Activated naive CD4-positive, alpha-beta T cell treated with anti-CD3 and anti-CD28 coated beads, Interleukin-2, amount 50 U/mL, for 72 hours (primary cell): ENCODE measurements around the gene MATN4. TPM values are rescaled to one million over a fixed set of nuclear protein-coding genes. Genes with fewer than 3 reads are reported as not detected.

Experiments used
- ATAC-seq, 2 donors: fragments of 150-1000 bp; cut with Tn5 transposase; 2 replicates each; pipeline ENCODE4 v1.10.0; 2021; ENCODE audit warnings: mild to moderate bottlenecking in 2 of 2, moderate library complexity in 2 of 2
- DNase-seq, 2 donors: peaks; one replicate each; pipeline ENCODE4 v3.0.0; 2021 to 2022; ENCODE audit warnings: low spot score in 2 of 2
- H3K27ac Mint-ChIP-seq, 2 donors: one replicate each; pipeline ENCODE4 v1.8.0; 2022; ENCODE audit warnings: mild to moderate bottlenecking in 2 of 2, mixed read lengths in 2 of 2
- H3K36me3 Mint-ChIP-seq, 2 donors: one replicate each; pipeline ENCODE4 v1.8.0; 2022; ENCODE audit warnings: mixed read lengths in 2 of 2
- H3K9me3 Mint-ChIP-seq, 2 donors: one replicate each; pipeline ENCODE4 v1.8.0; 2022; ENCODE audit warnings: mixed read lengths in 2 of 2
- total RNA-seq, 2 donors: library from RNA; stranded (reverse); gene quantifications; one replicate each; pipeline ENCODE4 v1.2.3, GENCODE V29; 2022

MATN4 gene
- total RNA-seq, 2 donors from 2014 or later, result 0.11 to 1.4 TPM

- ATAC-seq (no peak), DNase-seq (no peak)
- H3K27ac Mint-ChIP-seq, result no peak overlapping the region
- H3K9me3 Mint-ChIP-seq, result no peaks in the 10 kb centered on the region
- H3K36me3 Mint-ChIP-seq, result no peaks in the 10 kb centered on the region
Observed at GRCh38 chr20:45248609-45249008, 59.5 kb downstream of the MATN4 start.

GRCh38 chr20:45247865-45248264 lies 60.2 kb downstream of the MATN4 start:
- Mint-ChIP-seq H3K9me3 (no peaks in the 10 kb centered on the region), H3K27ac (no peak overlapping the region), H3K36me3 (no peaks in the 10 kb centered on the region)
- DNase-seq, result no peak
- no peak for ATAC-seq

- Mint-ChIP-seq H3K36me3 (no peaks in the 10 kb centered on the region), H3K27ac (no peak overlapping the region), H3K9me3 (no peaks in the 10 kb centered on the region)
- DNase-seq, result no peak
- ATAC-seq, result no peak
Observed at GRCh38 chr20:45246109-45246508, 62.0 kb downstream of the MATN4 start.

Other genes starting within 250 kb of the MATN4 start
- gene KCNS1, start 207.2 kb downstream of the MATN4 start, total RNA-seq, result under 1 TPM in 1 of 2 donors, not detected in 1; 0.70 TPM
- gene WFDC5, start 193.1 kb downstream of the MATN4 start, total RNA-seq, result not detected
- not detected for gene WFDC12, start 183.8 kb downstream of the MATN4 start, total RNA-seq
- gene PI3, start 133.4 kb downstream of the MATN4 start, total RNA-seq, result not detected
- not detected for gene SEMG1, start 101.3 kb downstream of the MATN4 start, total RNA-seq
- not detected for gene SEMG2, start 86.9 kb downstream of the MATN4 start, total RNA-seq
- gene SLPI, start 53.7 kb downstream of the MATN4 start, total RNA-seq, result not detected
- gene RBPJL, start 1.5 kb downstream of the MATN4 start, total RNA-seq, result not detected
- 10 to 100 TPM; 23.5 to 33.0 TPM for gene SDC4, start 40.1 kb upstream of the MATN4 start, total RNA-seq
- gene SYS1, start 54.9 kb upstream of the MATN4 start, total RNA-seq, result 10 to 100 TPM; 28.0 to 33.3 TPM
- gene TP53TG5, start 70.0 kb upstream of the MATN4 start, total RNA-seq, result under 1 TPM; 0.16 to 0.45 TPM
- 10 to 100 TPM; 22.7 to 50.9 TPM for gene DBNDD2, start 100.0 kb upstream of the MATN4 start, total RNA-seq
- gene PIGT, start 107.8 kb upstream of the MATN4 start, total RNA-seq, result 10 to 100 TPM; 45.0 to 59.1 TPM
- 1 to 10 TPM; 1.2 to 2.5 TPM for gene WFDC2, start 161.5 kb upstream of the MATN4 start, total RNA-seq
- not detected for gene SPINT3, start 207.3 kb upstream of the MATN4 start, total RNA-seq
- gene WFDC6, start 231.2 kb upstream of the MATN4 start, total RNA-seq, result not detected
- gene EPPIN, start 239.1 kb upstream of the MATN4 start, total RNA-seq, result not detected